Stomach (tissue), 9 donors: ENCODE measurements around the gene DCC. TPM values are rescaled to one million over a fixed set of nuclear protein-coding genes. Genes with fewer than 3 reads are reported as not detected.

ENCODE experiments used
- DNase-seq, 2 donors: peaks; one replicate each; pipeline versions ENCODE4 v3.0.0 to v3.0.0-alpha.2; 2013 to 2019
- H3K27ac ChIP-seq, 5 donors: fragments of 200-600 bp in 4 of 5; sonication (generic) in 4 of 5; one replicate each; pipeline ENCODE4 v1.5.1; 2013 to 2019; ENCODE audit warnings: mild to moderate bottlenecking in 1 of 5, moderate library complexity in 1 of 5
- H3K27me3 ChIP-seq, 3 donors: fragments of 200-600 bp; sonication (generic); one replicate each; pipeline ENCODE4 v1.5.1; 2017 to 2019; ENCODE audit warnings: mixed run types in 1 of 3
- H3K36me3 ChIP-seq, 4 donors: fragments of 200-600 bp; sonication (generic); 1 replicate in 3 of 4; 2 replicates in 1 of 4; pipeline ENCODE4 v1.5.1; 2016 to 2019
- H3K4me1 ChIP-seq, 4 donors: fragments of 200-600 bp; sonication (generic); one replicate each; pipeline ENCODE4 v1.5.1; 2016 to 2019
- H3K4me3 ChIP-seq, 4 donors: fragments of 200-600 bp; sonication (generic) in 3 of 4; one replicate each; pipeline ENCODE4 v1.5.1; 2016 to 2019; ENCODE audit warnings: mild to moderate bottlenecking in 1 of 4
- H3K9me3 ChIP-seq, 4 donors: fragments of 200-600 bp; sonication (generic); one replicate each; pipeline ENCODE4 v1.5.1; 2016 to 2019
- EP300 ChIP-seq: sonication (generic); formaldehyde crosslinking; IDR thresholded peaks from one replicate; pipeline ENCODE4 v1.6.1; 2017; ENCODE audit warnings: antibody characterized with exemption
- POLR2A ChIP-seq, 4 donors: fragments of 450-650 bp; IDR thresholded peaks; one replicate each; pipeline ENCODE4 v1.6.1; 2016; ENCODE audit warnings: antibody characterized with exemption in 4 of 4, control low read depth in 2 of 4, mild to moderate bottlenecking in 1 of 4, moderate library complexity in 1 of 4
- POLR2AphosphoS5 ChIP-seq, 3 donors: sonication (generic); formaldehyde crosslinking; IDR thresholded peaks; one replicate each; pipeline ENCODE4 v1.6.1; 2016; ENCODE audit warnings: antibody characterized with exemption in 3 of 3
- WGBS, 5 donors: extraction: QIAGEN DNeasy Blood & Tissue Kit in 3 of 5; methylation state at CpG; one replicate each; pipeline versions ENCODE4 v1.1.5 to v1.1.7; 2013 to 2018; 5-methylcytosine and 5-hydroxymethylcytosine counted together
- intact Hi-C: fragments of 100-400 bp; cut with DNase I; formaldehyde crosslinking; loops from one replicate; pipeline ENCODE4 v1.15.1; 2023; ENCODE audit warnings: low total_unique reads
- polyA plus RNA-seq, 3 donors: library from polyadenylated mRNA; stranded (reverse); fragments of 200-250 nt; gene quantifications; one replicate each; pipeline ENCODE4 v1.2.3, GENCODE V29; 2013
- total RNA-seq, 5 donors: library from RNA; depleted of rRNA; stranded (reverse); fragments of >200 nt; gene quantifications; one replicate each; pipeline versions ENCODE4 v1.1.0 to v1.2.3, GENCODE V29; 2014 to 2016
- TF ChIP-seq, protein P1 (sequence below), 7 experiments: fragments of 450-650 bp in 4 of 7; fragments of 200-600 bp in 3 of 7; sonication (generic) in 3 of 7; IDR thresholded peaks; one replicate each; pipeline ENCODE4 v1.5.1; 2016 to 2019; ENCODE audit warnings: antibody characterized with exemption in 7 of 7, control low read depth in 2 of 7, mild to moderate bottlenecking in 1 of 7
- donor health status: healthy with polysubstance abuse.
- donor health status: Bipolar disorder and iron deficiency.
- donor health status: healthy.

Gene DCC
- total and polyA plus RNA-seq, 8 donors: 0.58 to 1.7 TPM; not detected in 6

DNA sequence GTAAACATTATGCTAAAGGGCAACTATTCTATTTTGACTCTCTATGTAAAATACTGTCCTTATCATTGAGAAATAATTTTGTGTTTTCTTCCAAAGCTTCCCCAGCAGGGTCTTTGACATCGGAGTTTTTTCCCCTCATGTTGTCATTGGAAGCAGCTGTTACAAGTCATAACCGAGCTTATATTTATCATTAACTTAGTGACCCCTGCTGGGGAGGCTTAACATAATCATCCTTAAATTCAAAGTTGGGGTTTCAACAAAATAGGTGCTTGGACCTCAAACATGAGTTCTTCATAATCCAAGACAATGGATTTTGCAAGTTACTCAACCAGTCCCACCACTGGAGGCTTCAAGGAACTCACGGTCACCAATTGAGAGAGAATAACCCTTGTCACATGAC is 330.9 kb downstream of the DCC start:
- 8 to 18% (median 11%) methylated on average over 3 of the region's 3 CpGs for WGBS, 5 donors
- H3K4me1 ChIP-seq: no peaks in the 10 kb centered on the region
- H3K36me3 ChIP-seq: no peaks in the 10 kb centered on the region
- DNase-seq: peak in 1 of 2 donors; percentile 66
- H3K9me3 ChIP-seq: no peaks in the 10 kb centered on the region
- TF ChIP-seq, protein P1, sequence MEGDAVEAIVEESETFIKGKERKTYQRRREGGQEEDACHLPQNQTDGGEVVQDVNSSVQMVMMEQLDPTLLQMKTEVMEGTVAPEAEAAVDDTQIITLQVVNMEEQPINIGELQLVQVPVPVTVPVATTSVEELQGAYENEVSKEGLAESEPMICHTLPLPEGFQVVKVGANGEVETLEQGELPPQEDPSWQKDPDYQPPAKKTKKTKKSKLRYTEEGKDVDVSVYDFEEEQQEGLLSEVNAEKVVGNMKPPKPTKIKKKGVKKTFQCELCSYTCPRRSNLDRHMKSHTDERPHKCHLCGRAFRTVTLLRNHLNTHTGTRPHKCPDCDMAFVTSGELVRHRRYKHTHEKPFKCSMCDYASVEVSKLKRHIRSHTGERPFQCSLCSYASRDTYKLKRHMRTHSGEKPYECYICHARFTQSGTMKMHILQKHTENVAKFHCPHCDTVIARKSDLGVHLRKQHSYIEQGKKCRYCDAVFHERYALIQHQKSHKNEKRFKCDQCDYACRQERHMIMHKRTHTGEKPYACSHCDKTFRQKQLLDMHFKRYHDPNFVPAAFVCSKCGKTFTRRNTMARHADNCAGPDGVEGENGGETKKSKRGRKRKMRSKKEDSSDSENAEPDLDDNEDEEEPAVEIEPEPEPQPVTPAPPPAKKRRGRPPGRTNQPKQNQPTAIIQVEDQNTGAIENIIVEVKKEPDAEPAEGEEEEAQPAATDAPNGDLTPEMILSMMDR (IDR thresholded peaks at IDR 0.05): peak in 1 of 7 experiments; percentile 17
- no peak for TF ChIP-seq POLR2AphosphoS5 (IDR thresholded peaks at IDR 0.05)
- no peak overlapping the region for H3K4me3 ChIP-seq
- H3K27ac ChIP-seq: no peak overlapping the region
- intact Hi-C loops: no loop called here
- H3K27me3 ChIP-seq: no peaks in the 10 kb centered on the region

DNA sequence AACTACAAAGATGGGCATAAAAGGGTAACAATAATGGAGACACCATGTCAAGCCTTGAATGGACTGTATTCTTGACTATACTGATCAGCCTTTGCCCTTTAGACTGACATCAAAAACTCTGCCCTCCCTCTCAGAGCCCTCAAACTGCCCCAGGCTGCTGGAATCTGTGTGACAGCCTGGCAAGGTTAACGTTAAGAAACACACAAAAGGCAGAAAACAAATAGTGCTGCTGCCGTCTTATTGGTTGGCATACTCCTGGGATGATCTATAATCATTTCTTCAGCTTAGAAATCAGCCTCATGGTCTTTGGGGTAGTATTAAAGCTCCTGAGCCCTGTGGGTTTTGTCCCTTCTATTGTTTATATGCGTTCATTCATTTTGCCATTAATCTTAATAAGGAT is 338.0 kb downstream of the DCC start:
- TF ChIP-seq POLR2A (IDR thresholded peaks at IDR 0.05): no peak
- TF ChIP-seq, protein P1 (IDR thresholded peaks at IDR 0.05): no peak
- no peak for TF ChIP-seq EP300
- no peak for TF ChIP-seq POLR2AphosphoS5 (IDR thresholded peaks at IDR 0.05)
- no peaks in the 10 kb centered on the region for H3K9me3 ChIP-seq
- no peak for DNase-seq
- intact Hi-C loops: no loop called here
- no peaks in the 10 kb centered on the region for H3K4me1 ChIP-seq
- no peak overlapping the region for H3K27ac ChIP-seq
- no peaks in the 10 kb centered on the region for H3K36me3 ChIP-seq
- 38 to 47% (median 42%) methylated on average over 3 of the region's 3 CpGs for WGBS, 5 donors
- H3K27me3 ChIP-seq: no peaks in the 10 kb centered on the region
- H3K4me3 ChIP-seq: no peak overlapping the region

DNA sequence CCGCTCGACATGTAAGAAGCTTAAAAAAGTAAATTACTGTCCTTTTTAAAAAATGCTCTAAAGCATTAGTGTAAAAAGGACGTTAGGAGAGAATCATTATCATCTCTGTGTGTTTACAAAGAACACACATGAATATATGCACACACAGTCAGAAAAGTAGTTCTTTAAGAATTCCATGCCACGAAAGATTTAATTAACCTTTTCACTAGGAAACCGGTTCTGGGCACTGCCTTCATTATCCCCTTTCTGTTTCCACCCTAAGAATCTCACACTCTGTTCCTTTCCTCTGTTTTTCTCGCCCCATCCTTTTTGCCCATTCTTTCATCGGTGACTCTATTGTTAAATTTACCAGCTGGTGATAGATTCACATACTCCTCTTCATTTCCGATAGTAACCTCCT is 338.6 kb downstream of the DCC start:
- DNase-seq: no peak
- Histone ChIP-seq H3K27me3 (no peaks in the 10 kb centered on the region), H3K4me1 (no peaks in the 10 kb centered on the region), H3K27ac (no peak overlapping the region), H3K9me3 (no peaks in the 10 kb centered on the region), H3K36me3 (no peaks in the 10 kb centered on the region), H3K4me3 (no peak overlapping the region)
- TF ChIP-seq EP300 (no peak), POLR2AphosphoS5 (IDR thresholded peaks at IDR 0.05) (no peak), POLR2A (IDR thresholded peaks at IDR 0.05) (no peak)
- TF ChIP-seq, protein P1 (IDR thresholded peaks at IDR 0.05): no peak
- intact Hi-C loops: no loop called here
- 56 to 67% (median 58%) methylated on average over 8 of the region's 8 CpGs for WGBS, 5 donors

- Histone ChIP-seq H3K27ac (no peak overlapping the region), H3K4me1 (no peaks in the 10 kb centered on the region), H3K27me3 (no peaks in the 10 kb centered on the region), H3K9me3 (no peaks in the 10 kb centered on the region), H3K36me3 (no peaks in the 10 kb centered on the region), H3K4me3 (no peak overlapping the region)
- intact Hi-C loops: no loop called here
- 36 to 41% (median 38%) methylated on average over 2 of the region's 2 CpGs for WGBS, 5 donors
- peak in 1 of 2 donors; percentile 8 for DNase-seq
- TF ChIP-seq EP300 (no peak), POLR2A (IDR thresholded peaks at IDR 0.05) (no peak), POLR2AphosphoS5 (IDR thresholded peaks at IDR 0.05) (no peak)
- TF ChIP-seq, protein P1 (IDR thresholded peaks at IDR 0.05): no peak
Measured at GRCh38 chr18:52679354-52679753, 339.4 kb downstream of the DCC start.
